HG03469 (cell line): ENCODE data around the gene PRSS3.
"Not testable (repeated sequence)": the region's sequence is repeated elsewhere in the genome, so short reads cannot be mapped to it uniquely, and the experiment has no call there.

ENCODE experiments used
- ATAC-seq: cut with Tn5 transposase; IDR thresholded peaks from one replicate; pipeline ENCODE4 v1.9.1; 2021; ENCODE audit warnings: mild to moderate bottlenecking, moderate library complexity, moderate number of reproducible peaks; ENCODE audit not compliant: unreplicated experiment

PRSS3 gene

GRCh38 chr9:33795281-33795680 is at the start of gene PRSS3:
TSS of gene PRSS3 (plus strand) at chr9:33795561. CDS start at chr9:33795574, 13 bp downstream.
- ATAC-seq, result no peak

- no peak for ATAC-seq
These were observed 46.6 kb upstream of the PRSS3 start for GRCh38 chr9:33748633-33749304.

DNA sequence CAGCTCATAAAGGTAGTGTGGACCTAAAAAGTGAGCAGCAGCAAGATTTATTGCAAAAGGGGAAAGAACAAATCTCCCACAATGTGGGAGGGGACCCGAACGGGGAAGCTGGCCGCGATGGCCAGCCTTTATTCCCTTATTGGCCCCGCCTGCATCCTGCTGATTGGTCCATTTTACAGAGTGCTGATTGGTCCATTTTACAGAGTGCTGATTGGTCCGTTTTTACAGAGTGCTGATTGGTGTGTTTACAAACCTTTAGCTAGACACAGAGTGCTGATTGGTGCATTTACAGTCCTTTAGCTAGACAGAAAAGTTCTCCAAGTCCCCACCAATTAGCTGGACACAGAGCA is 46.1 kb upstream of the PRSS3 start:
- ATAC-seq, result not testable (repeated sequence)

- ATAC-seq, result no peak
These were observed 45.0 kb upstream of the PRSS3 start for GRCh38 chr9:33750307-33750838.

DNA sequence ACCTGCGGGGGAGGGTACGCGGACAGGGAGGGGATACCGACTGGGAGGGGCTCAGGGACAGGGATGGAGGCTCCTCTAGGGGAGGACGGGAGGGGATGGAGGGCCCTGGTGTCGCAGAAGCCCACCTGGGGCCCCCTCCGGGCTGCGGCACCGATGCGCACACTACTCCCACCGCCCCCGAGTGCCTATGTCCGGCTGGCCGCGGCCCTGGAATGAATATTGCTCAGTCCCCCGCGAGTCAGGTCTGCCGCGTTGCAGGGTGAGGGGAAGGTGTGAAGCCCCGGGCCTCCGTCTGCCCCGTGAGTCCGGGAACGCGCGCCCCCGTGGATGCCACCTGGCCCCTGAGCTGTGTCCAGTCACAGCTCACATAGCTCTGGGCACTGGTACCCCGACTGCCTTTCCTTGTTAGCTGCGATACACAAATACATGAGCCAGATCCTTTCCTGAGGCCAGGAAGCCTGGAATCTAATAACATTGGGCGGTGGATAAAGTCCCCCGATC is 44.5 kb upstream of the PRSS3 start:
- ATAC-seq, result no peak

DNA sequence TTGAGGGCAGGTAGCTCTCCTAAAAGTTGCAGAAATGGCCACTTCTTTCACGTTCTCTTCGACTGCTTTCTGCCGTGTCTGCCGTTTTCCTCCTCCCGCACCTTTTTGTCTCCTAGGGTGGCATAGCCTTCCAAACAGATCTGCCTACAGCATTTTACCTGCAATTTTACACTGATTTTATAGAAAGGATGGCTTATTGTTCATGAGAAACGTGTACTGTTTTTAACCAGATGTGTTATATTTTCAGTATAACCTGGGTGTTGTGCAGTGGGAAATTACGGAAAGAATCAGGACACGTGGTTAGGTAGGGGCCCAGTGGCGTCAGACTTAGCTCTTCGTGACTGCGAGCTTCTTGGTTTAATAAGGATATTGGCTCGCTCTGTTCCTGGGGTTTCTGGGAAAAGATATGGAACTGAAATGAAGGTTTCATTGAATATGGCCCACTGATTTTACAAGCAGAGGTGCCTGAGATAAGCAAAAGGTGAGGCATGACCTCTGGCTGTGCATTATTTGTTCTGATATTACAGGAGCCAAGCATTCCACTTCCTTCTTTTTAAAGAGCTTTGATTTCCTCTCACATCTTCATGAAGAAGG is 43.7 kb upstream of the PRSS3 start:
- no peak for ATAC-seq

GRCh38 chr9:33752130-33752637 is 43.2 kb upstream of the PRSS3 start:
- no peak for ATAC-seq

DNA sequence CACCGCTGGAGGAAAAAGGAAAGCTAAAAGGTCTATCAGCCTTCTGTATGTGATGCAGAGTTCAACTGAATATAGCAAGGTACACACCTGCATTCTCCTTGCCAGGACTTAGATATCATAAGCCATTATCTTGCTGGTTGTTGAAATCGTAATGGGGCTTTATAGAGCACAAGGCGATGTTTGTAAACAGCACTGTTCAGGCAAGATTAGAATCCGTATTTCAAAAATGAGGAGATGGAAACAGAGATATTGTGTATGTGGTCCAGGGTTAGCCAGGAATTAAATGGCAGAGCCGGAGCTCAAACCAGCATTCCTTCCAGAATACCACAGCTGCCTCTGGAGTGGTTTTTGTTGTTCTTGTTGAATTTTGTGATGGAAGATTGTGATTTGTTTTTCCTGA is 42.6 kb upstream of the PRSS3 start:
- not testable (repeated sequence) for ATAC-seq

- ATAC-seq, result not testable (repeated sequence)
These were observed 35.7 kb upstream of the PRSS3 start for GRCh38 chr9:33759648-33760047.

DNA sequence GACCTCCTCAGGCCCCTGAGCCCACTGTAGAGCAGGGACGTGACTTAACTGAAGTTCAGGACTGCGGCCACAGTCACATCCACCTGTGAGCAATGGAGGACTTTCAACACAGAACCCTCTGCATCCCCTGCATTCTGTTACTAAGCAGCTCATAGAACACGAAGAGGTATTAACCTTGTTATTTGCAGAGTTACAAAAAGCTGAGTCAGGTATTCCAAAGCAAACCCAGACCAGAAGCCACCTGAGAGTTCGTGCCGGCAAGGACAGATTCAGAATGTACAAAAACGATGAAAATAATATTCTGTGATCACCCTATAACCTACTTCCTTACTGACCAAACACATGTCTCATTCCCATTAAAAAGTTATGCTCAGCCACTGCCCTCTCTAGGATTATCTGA is 33.0 kb upstream of the PRSS3 start:
- ATAC-seq, result no peak

- not testable (repeated sequence) for ATAC-seq
These were observed 31.7 kb upstream of the PRSS3 start for GRCh38 chr9:33763709-33764108.

DNA sequence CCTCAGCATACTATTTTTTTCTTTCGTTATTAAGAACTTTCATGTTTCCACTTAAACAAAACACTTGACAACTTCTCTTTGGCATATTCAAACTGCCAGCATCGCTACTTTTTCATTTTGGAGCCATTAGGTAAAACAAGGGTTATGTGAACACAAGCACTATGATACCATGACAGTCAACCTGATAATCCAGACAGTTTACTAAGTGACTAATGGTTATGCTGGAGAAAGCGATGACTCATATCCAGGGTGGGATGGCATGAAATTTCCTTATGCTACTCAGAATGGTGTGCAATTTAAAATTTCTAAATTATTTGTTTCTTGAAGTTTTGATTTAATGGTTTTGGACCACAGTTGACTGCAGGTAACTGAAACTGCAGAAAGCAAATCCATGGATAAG is 29.9 kb upstream of the PRSS3 start:
- no peak for ATAC-seq

- ATAC-seq, result not testable (repeated sequence)
These were observed 25.0 kb upstream of the PRSS3 start for GRCh38 chr9:33770156-33770880.

DNA sequence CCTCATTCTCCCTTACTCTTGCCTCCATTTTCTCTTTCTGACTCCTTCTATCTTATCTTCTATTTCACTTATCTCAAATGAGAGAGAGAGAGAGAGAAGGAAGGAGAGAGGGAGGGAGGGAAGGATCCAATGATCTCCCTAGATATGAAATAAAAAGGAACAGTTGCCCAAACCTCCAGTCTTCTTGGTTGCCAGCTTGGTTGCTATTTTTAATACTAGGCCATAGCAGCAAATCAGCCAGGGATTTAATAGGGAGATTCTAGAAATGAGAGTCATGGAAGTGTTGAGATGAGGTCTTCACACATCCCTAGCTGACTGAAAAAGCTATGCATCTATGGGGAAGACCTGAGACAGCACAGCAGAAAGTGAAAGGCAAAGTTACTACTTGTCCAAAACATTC is 22.2 kb upstream of the PRSS3 start:
- ATAC-seq, result not testable (repeated sequence)

DNA sequence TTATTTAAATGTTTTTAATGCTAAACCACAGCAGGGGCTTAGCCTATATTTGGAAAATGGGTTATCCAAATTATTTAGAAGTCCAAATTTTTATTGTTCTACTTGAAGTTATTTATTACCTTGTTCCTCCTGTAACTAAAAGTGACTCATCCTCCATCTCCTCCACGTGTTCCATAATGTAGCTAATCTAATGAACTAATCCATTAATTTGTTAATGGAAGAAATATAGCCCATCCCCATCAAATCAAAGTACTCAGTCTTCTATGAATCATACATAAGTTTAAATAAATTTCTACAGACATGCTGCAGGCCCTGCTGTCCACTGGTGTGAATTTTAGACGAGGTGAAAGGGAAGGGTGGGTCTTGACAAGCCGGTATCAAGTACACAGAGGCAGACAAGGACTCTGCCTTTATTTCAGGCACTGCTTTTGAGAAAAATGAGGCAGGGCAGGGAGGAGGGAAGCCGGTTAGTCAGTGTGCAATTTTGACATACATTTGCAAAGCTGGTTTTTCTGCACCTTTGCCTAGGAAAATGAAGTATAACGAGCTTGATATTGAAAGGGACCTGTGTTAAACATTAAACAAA is 21.2 kb upstream of the PRSS3 start:
- not testable (repeated sequence) for ATAC-seq

DNA sequence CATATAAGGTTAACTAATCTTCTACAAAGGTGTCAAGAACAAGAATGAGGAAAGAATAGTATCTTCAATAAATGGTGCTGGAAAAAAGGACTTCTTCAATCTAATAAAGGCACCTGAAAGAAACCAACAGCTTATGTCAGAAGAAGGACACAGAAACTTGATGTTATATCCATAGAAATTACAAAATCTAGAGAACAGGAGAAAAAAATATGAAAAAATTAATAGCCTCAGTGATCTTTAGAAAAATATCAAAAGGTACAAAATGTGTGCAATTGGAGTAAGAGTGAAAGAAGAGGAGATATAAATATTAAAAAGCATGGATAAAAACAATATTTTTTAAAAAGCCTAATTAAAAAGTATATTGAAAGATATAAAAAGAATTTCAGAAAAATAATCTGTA is 18.8 kb upstream of the PRSS3 start:
- ATAC-seq, result no peak

DNA sequence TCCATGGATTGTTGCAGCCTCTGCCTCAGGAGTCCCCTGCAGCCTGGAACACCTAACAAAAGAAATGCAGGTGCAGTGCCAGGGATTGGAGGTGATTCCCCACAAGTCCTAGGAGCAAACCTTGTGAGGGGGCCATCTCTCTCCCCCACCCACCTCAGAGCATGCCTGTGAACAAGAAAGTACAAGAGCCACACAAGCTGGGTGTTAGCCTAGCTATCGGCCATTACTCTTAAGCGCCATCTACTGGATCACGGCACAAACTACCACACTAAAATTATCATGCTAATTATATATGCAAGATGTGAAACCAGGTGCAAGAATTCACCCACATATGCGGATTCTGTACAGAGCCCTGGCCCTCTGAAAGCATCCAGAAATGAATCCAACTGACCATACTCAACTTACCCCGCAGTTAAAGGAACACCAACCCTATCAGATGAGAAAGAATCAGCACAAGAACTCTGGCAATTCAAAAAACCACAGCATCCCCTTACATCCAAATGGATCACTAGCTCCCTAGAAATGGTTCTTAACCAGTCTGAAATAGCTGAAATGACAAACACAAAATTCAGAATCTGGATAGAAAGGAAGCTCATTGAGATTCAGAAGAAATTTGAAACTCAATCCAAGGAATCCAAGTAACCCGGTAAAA is 16.5 kb upstream of the PRSS3 start:
- ATAC-seq, result no peak

- no peak for ATAC-seq
These were observed 15.1 kb upstream of the PRSS3 start for GRCh38 chr9:33780276-33780675.

DNA sequence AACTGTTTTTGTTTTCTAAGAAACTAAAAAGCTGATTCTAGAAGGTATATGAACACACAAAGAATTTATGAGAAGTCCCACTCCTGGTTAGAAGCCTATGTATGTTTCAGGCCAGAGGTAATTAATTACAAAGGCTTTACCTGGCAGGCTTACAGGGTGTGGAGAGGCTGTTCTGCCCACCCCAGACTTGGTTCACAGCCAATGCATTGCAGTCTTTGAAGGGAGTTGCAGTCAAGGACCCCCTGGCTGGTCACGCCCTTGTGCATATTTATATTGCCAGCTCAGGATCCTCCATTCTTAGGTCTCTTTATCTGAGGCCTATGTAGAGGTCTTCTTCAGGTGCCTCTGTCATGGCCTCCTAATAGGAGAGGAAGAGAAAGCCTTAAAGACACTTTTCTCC is 13.6 kb upstream of the PRSS3 start:
- ATAC-seq, result no peak

GRCh38 chr9:33782395-33783152 is 12.8 kb upstream of the PRSS3 start:
- no peak for ATAC-seq
